Activated CD8-positive, alpha-beta memory T cell treated with anti-CD3 and anti-CD28 coated beads, Interleukin-2, amount 50 U/mL, for 1 hour (primary cell): Measurements from ENCODE around the gene TMUB1.

Experiments
- DNase-seq: peaks from one replicate; pipeline ENCODE4 v3.0.0-alpha.2; 2020; ENCODE audit errors: extremely low read depth

TMUB1 gene

GRCh38 chr7:151070574-151070960 is 12.7 kb downstream of the TMUB1 start:
- DNase-seq, result no peak

- no peak for DNase-seq
Observed at GRCh38 chr7:151069841-151070573, 13.3 kb downstream of the TMUB1 start.

GRCh38 chr7:151068069-151068773 is 15.1 kb downstream of the TMUB1 start:
- DNase-seq, result no peak

GRCh38 chr7:151066273-151066974 is 16.9 kb downstream of the TMUB1 start:
- DNase-seq, result no peak

- DNase-seq, result no peak
Observed at GRCh38 chr7:151065516-151065915, 17.8 kb downstream of the TMUB1 start.

- DNase-seq, result no peak
Observed at GRCh38 chr7:151064993-151065392, 18.3 kb downstream of the TMUB1 start.

- DNase-seq, result no peak
Observed at GRCh38 chr7:151064454-151064853, 18.8 kb downstream of the TMUB1 start.

- no peak for DNase-seq
Observed at GRCh38 chr7:151063212-151063561, 20.1 kb downstream of the TMUB1 start.

GRCh38 chr7:151062399-151063211 is 20.7 kb downstream of the TMUB1 start:
- no peak for DNase-seq

GRCh38 chr7:151062111-151062398 is 21.2 kb downstream of the TMUB1 start:
- no peak for DNase-seq

- no peak for DNase-seq
Observed at GRCh38 chr7:151061213-151062110, 21.8 kb downstream of the TMUB1 start.

GRCh38 chr7:151060416-151061212 is 22.7 kb downstream of the TMUB1 start:
- no peak for DNase-seq

- no peak for DNase-seq
Observed at GRCh38 chr7:151060113-151060415, 23.2 kb downstream of the TMUB1 start.

GRCh38 chr7:151059367-151060112 is 23.8 kb downstream of the TMUB1 start, which contains the start of gene SLC4A2:
Gene SLC4A2, plus strand, starts transcription at chr7:151059589. Its CDS starts 2,399 bp downstream, at chr7:151061988.
- DNase-seq, result no peak

- DNase-seq, result no peak
Observed at GRCh38 chr7:151058781-151059366, 24.4 kb downstream of the TMUB1 start.

GRCh38 chr7:151057989-151058780 is 25.1 kb downstream of the TMUB1 start:
- peak; percentile 97 for DNase-seq

- no peak for DNase-seq
Observed at GRCh38 chr7:151057506-151057988, 25.7 kb downstream of the TMUB1 start, which contains the start of gene CDK5. Gene CDK5, minus strand, starts transcription at chr7:151057897. Its CDS starts 49 bp downstream, at chr7:151057848.
